ENCODE data around the gene CLEC5A.
"Not testable (repeated sequence)": the region's sequence is repeated elsewhere in the genome, so short reads cannot be mapped to it uniquely, and the experiment has no call there.

The CLEC5A gene

GRCh38 chr7:141946796-141947195, at the start of gene CLEC5A:
Gene CLEC5A, minus strand, starts transcription at chr7:141946974. Its CDS starts 682 bp downstream, at chr7:141946292.
- DNase-seq: no peak

- DNase-seq: no peak
These were observed 46.6 kb upstream of the CLEC5A start for GRCh38 chr7:141993354-141993753.

- no peak for DNase-seq
These were observed 45.9 kb upstream of the CLEC5A start for GRCh38 chr7:141992688-141993087.

- DNase-seq: no peak
These were observed 45.4 kb upstream of the CLEC5A start for GRCh38 chr7:141992156-141992555.

GRCh38 chr7:141991140-141991539, 44.4 kb upstream of the CLEC5A start:
- no peak for DNase-seq

GRCh38 chr7:141990011-141990725, 43.4 kb upstream of the CLEC5A start:
- no peak for DNase-seq

- DNase-seq: not testable (repeated sequence)
These were observed 41.0 kb upstream of the CLEC5A start for GRCh38 chr7:141987803-141988202.

GRCh38 chr7:141986923-141987322, 40.1 kb upstream of the CLEC5A start:
- DNase-seq: no peak

GRCh38 chr7:141985926-141986325, 39.2 kb upstream of the CLEC5A start:
- DNase-seq: not testable (repeated sequence)

GRCh38 chr7:141979568-141979967, 32.8 kb upstream of the CLEC5A start:
- no peak for DNase-seq

- DNase-seq: no peak
These were observed 31.6 kb upstream of the CLEC5A start for GRCh38 chr7:141978351-141978750.

GRCh38 chr7:141976524-141977245, 29.9 kb upstream of the CLEC5A start:
- DNase-seq: no peak

- peak; percentile 81 for DNase-seq
These were observed 29.2 kb upstream of the CLEC5A start for GRCh38 chr7:141975806-141976523.

GRCh38 chr7:141974831-141975230, 28.1 kb upstream of the CLEC5A start:
- peak; percentile 59 for DNase-seq

- DNase-seq: no peak
These were observed 26.9 kb upstream of the CLEC5A start, which contains the start of gene TAS2R38 for GRCh38 chr7:141973673-141974072. Gene TAS2R38, minus strand, starts transcription at chr7:141973773. Its CDS starts 84 bp downstream, at chr7:141973689.

GRCh38 chr7:141960687-141961422, 14.1 kb upstream of the CLEC5A start:
- DNase-seq: peak; percentile 55

- DNase-seq: no peak
These were observed 9.3 kb upstream of the CLEC5A start for GRCh38 chr7:141956084-141956483.

GRCh38 chr7:141954334-141954733, 7.6 kb upstream of the CLEC5A start:
- DNase-seq: no peak

- no peak for DNase-seq
These were observed 5.7 kb upstream of the CLEC5A start for GRCh38 chr7:141952461-141952860.

- DNase-seq: no peak
These were observed 4.0 kb upstream of the CLEC5A start for GRCh38 chr7:141950806-141951205.

- no peak for DNase-seq
These were observed 3.1 kb upstream of the CLEC5A start for GRCh38 chr7:141949911-141950310.

GRCh38 chr7:141949451-141949850, 2.7 kb upstream of the CLEC5A start:
- DNase-seq: no peak

- DNase-seq: no peak
These were observed 2.2 kb upstream of the CLEC5A start for GRCh38 chr7:141949021-141949420.

All from RPMI8226 (cell line).